Measurements from ENCODE around the gene TNFRSF19. TPM values are rescaled to one million over a fixed set of nuclear protein-coding genes. Genes with fewer than 3 reads are reported as not detected.

TNFRSF19 gene
- total RNA-seq, 1 experiment from 2014 or later: 0.54 TPM

DNA sequence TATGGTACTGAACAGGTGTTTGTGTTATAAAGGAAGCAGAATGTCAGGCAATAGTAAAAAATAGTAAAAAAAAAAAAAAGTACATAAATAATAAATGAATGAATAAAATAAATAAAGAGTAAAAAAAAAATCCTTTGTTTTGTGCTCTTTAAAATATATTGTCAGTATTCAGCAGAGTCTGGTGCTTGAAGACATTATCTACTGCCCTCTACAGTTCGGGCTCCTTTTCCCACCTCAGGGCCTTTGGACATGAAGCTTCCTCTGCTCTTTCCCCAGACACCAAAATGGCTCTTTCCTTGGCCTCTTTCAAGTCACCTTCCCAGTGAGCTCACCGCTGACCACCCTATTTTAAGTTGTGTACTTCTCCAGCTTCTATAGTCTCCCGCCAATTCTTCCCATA, 137.5 kb downstream of the TNFRSF19 start:
- DNase-seq (ENCODE audit: low read depth, low spot score): no peak
- Histone ChIP-seq H3K36me3 (ENCODE audit: control insufficient read depth, insufficient read depth, low read length) (no peaks in the 10 kb centered on the region), H3K27ac (ENCODE audit: low read length) (no peak overlapping the region), H3K9me3 (ENCODE audit: control insufficient read depth, insufficient read depth, low read depth, low read length) (no peaks in the 10 kb centered on the region), H3K4me1 (ENCODE audit: control insufficient read depth, insufficient read depth, low read length) (no peaks in the 10 kb centered on the region), H3K27me3 (ENCODE audit: control insufficient read depth, insufficient read depth, low read length) (no peaks in the 10 kb centered on the region), H3K4me3 (ENCODE audit: low read depth in 2 of 2, low read length in 2 of 2) (no peak overlapping the region)
- intact Hi-C loops (cut with micrococcal nuclease; ENCODE audit: unreplicated experiment) (no loop called here), in situ Hi-C loops (cut with HindIII; ENCODE audit: low pct_unique_long_range_greater_than_20kb, low sequenced_read_pairs) (no loop called here)
- ChIA-PET POLR2A (no interaction called here), CTCF (interaction anchor here (1.0 kb wide), 1 partner anchor 34 kb away, joined by 4 read pairs; no protein-coding TSS in a partner anchor)
- TF ChIP-seq REST (IDR thresholded peaks at IDR 0.05; ENCODE audit: insufficient read depth in 1 of 2, low read depth in 2 of 2, low read length in 1 of 2): no peak
- TF ChIP-seq, protein P1, sequence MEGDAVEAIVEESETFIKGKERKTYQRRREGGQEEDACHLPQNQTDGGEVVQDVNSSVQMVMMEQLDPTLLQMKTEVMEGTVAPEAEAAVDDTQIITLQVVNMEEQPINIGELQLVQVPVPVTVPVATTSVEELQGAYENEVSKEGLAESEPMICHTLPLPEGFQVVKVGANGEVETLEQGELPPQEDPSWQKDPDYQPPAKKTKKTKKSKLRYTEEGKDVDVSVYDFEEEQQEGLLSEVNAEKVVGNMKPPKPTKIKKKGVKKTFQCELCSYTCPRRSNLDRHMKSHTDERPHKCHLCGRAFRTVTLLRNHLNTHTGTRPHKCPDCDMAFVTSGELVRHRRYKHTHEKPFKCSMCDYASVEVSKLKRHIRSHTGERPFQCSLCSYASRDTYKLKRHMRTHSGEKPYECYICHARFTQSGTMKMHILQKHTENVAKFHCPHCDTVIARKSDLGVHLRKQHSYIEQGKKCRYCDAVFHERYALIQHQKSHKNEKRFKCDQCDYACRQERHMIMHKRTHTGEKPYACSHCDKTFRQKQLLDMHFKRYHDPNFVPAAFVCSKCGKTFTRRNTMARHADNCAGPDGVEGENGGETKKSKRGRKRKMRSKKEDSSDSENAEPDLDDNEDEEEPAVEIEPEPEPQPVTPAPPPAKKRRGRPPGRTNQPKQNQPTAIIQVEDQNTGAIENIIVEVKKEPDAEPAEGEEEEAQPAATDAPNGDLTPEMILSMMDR (IDR thresholded peaks at IDR 0.05): peak; percentile 32
- no TSS peak for BruUV-seq (replicated peaks)
- no peak for ATAC-seq

GRCh38 chr13:23709536-23709935, 139.3 kb downstream of the TNFRSF19 start:
- Histone ChIP-seq H3K4me3 (ENCODE audit: low read depth in 2 of 2, low read length in 2 of 2) (no peak overlapping the region), H3K4me1 (ENCODE audit: control insufficient read depth, insufficient read depth, low read length) (no peaks in the 10 kb centered on the region), H3K27me3 (ENCODE audit: control insufficient read depth, insufficient read depth, low read length) (no peaks in the 10 kb centered on the region), H3K36me3 (ENCODE audit: control insufficient read depth, insufficient read depth, low read length) (no peaks in the 10 kb centered on the region), H3K27ac (ENCODE audit: low read length) (no peak overlapping the region), H3K9me3 (ENCODE audit: control insufficient read depth, insufficient read depth, low read depth, low read length) (no peaks in the 10 kb centered on the region)
- TF ChIP-seq SIN3A (IDR thresholded peaks at IDR 0.05; ENCODE audit: borderline replicate concordance, insufficient read depth, low read depth, low read length) (no peak), REST (IDR thresholded peaks at IDR 0.05; ENCODE audit: insufficient read depth in 1 of 2, low read depth in 2 of 2, low read length in 1 of 2) (no peak), TCF7L2 (IDR thresholded peaks at IDR 0.05; ENCODE audit: low read depth, low read length) (no peak), POLR2AphosphoS5 (IDR thresholded peaks at IDR 0.05; ENCODE audit: low read depth, low read length) (no peak)
- TF ChIP-seq, protein P1 (IDR thresholded peaks at IDR 0.05): no peak
- intact Hi-C loops (cut with micrococcal nuclease; ENCODE audit: unreplicated experiment) (no loop called here), in situ Hi-C loops (cut with HindIII; ENCODE audit: low pct_unique_long_range_greater_than_20kb, low sequenced_read_pairs) (no loop called here)
- no TSS peak for BruUV-seq (replicated peaks)
- CTCF ChIA-PET: no interaction called here
- DNase-seq (ENCODE audit: low read depth, low spot score) (no peak), ATAC-seq (no peak)
- POLR2A ChIA-PET: no interaction called here

Data from Panc1 (cell line).